HL-60/S4 treated with phorbol 12-myristate 13-acetate at 8.2 ng/mL for 4 days and 3 days (cell line): Measurements from ENCODE around the gene EEA1.

Source experiments
- in situ Hi-C: fragments of 300-500 bp; cut with MboI; formaldehyde crosslinking; loops from 2 replicates; pipeline ENCODE4 v1.15.0; 2022; ENCODE audit warnings: low sequenced_read_pairs

The EEA1 gene

DNA sequence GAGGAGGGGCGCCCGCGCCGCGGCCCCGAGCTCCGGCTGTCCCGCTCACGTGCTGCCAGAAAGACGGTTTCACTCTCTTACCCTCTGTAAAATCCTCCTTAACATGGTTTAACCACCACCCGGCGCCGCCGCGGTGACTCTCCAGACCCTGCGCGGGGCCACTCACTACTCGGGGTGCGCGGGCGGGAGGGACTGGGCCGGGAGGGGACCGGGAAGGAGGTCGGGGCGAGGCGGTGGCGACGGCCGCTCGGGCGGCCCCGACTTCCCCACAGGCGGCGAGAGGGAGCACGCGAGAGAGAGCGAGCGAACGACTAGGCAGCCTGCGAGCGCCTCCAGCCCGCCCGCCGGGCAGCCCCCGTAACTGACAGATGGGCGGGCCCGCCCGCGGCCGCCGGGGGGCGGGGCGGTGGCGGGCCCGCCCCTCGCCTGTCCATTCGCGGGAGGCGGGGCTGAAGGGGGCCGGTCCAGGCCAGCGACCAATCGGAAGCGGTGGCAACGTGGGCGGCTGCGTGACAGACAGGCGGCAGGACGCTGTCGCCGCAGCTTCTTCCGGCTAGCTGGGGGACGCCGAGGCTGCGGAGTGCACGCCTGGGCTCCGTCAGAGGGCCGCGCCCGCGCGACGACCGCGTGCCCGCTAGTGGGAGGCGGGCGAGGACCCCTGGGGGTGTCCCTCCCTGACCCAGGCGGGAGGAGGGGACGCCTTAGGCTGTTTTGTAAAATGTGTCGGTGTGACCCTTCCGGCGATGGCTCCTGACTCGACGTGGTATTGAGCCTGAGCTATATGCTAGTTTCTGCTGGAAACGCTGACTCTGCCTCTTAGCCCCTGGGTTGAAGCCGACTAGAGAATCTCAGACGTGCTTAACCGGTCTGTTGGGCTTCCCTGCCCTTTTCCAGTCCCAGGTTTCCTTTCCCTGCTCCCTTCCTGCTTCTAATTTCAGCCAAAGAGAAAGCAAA, at the start of gene EEA1:
Gene EEA1 (minus strand): TSS at position 334 of the 954 bp plus-strand sequence. CDS start 229 bp downstream, at position 105.
- in situ Hi-C loops: no loop called here

DNA sequence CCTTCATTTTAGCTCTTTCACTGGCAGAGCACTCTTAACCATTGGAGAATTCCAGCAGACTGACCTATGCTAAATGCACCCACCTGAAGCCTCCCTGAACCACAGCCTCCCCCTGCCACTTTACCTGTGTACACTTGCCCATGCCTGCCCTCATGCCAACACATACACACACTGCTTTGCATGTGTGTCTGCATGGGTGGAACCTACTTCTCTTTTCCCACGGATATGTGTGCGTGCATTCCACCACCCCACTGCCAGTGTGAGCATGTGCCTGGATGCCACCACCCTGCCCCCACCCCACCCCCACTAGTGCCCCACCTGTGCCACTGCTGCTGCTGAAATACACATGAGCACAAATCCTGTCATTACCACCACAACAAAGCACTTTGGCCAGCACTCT, 49.5 kb upstream of the EEA1 start:
- in situ Hi-C loops: loop anchor here (25.0 kb wide), 1 partner anchor 434 kb away; no protein-coding TSS in a partner anchor

DNA sequence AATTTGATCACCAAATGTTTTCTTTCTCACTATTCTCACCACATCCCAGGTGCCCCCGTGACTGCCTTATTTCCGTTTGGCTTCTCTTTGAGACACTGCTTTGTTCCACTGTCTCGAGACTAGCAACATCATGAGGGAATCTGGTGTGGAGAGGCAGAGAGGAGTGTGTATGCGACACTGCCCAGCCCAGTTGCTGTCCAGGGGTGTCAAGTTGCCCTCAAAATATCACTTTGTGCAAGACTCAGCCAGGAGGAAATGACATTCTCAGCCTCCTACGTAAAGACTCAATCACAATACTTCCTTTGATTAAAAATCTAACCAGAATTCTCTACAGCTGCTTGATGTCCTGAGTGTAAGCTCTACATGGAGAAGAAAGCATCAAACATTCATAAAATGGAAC, 48.2 kb upstream of the EEA1 start:
- in situ Hi-C loops: loop anchor here (25.0 kb wide), 1 partner anchor 435 kb away; no protein-coding TSS in a partner anchor

DNA sequence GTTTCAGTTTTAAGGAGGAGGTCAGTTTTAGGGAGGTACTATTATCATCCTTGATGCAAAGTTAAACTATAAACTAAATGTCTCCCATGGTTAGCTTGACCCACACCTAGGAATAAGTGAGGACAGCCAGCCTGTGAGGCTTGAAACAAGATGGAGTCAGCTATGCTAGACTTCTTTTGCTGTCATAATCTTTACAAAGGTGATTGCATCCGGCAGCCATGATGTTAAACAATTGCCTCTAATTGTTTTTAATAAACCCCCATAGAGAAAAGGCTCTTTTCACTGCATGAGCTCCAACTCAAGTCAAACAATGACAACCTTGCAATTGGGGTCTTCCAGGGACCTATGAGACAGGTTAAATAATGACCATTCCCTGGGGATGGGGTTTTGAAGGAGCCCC, 45.7 kb upstream of the EEA1 start:
- in situ Hi-C loops: loop anchor here (25.0 kb wide), 2 partner anchors 438 to 1113 kb away; no protein-coding TSS in a partner anchor

DNA sequence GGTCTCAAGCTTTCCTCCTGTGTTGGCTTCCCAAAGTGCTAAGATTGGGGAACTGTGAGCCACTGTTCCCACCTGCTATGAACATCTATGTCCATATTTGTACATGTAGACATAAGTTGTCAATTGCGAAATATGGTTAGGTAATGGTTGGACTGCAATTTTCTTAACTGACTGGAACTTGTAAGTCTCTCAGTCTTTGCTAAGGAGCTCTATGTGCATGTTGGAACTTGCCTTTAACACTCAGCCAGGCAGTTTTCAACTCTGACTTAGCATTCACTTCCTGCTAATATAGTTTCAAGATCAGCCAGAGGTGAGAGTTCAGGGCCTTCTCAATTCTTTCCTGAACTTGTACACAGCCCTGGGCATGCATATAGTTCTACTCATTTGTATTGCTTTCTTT, 44.5 kb upstream of the EEA1 start:
- in situ Hi-C loops: loop anchor here (25.0 kb wide), 1 partner anchor 1114 kb away; no protein-coding TSS in a partner anchor

DNA sequence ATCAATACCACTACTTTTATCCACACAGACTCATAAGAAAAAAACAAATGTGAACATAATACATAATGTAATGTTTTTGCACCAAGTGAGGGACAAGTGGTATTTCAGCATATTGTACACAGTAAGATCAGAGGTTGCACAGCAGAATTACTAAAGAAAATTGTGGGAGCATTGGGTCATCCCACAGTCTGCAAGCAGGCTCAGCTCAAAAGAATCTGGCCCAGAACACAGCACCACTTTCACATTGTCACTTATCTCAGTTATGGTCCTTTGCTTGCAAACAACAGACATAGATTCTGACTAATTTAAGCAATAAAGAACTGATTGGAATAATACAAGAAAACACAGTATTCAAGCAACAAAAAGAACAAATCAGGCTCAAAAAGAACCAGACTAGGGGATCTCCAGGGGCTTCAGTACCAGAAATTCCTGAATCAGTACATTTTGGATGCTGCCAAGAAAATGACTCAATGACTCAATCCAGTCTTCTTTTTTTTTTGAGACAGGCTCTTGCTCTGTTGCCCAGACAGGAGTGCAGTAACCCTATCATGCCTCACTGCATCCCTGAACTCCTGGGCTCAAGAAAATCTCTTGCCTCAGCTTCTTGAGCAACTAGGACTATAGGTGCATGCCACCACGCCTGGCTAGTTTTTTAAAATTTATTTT, 42.9 kb upstream of the EEA1 start:
- in situ Hi-C loops: loop anchor here (25.0 kb wide), 1 partner anchor 1115 kb away; no protein-coding TSS in a partner anchor

DNA sequence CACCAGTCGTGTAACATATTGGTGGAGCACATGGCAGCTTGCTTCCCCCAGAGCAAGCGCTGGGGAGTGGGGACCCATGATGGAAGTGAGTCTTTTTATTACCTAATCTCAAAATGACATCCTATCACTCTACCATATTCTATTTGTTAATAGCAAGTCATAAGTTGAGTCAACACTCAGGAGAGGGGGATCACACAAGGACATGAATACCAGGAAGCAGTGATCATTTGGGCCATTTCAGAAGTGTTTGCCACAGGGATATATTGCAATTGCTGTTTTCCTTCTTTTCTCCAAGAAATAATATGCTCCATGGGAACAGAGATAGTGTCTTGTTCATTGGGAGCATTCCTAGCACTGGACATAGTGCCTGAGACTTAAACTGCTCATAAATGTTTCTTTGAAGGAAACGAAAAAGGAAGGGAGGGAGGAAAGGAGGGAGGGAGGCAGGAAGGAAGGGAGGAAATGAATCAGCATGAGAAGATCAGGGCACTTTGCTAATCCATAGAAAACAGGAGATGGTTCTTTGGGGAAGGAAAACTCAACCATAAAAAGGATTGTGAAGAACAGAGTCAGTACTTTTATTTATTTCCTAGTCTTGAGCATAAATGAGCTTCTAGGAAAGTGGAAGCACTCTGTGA, 39.2 kb upstream of the EEA1 start:
- in situ Hi-C loops: loop anchor here (25.0 kb wide), 1 partner anchor 1119 kb away; no protein-coding TSS in a partner anchor

DNA sequence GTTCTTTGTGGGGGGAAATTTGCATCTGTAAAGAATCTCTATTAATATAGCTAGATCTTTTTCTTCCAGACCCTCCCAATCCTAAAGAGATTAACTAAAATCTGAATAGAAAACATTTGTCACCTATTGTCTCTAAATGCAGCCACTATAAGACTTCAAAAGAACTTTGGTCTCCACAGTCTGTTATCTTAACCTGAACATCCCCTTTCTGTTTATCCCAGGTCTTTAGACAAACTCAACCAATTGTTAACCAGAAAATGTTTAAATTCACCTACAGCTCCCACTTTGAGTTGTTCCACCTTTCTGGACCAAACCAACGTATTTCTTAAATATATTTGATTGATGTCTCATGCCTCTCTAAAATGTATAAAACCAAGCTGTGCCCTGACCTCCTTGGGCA, 35.3 kb upstream of the EEA1 start:
- in situ Hi-C loops: loop anchor here (25.0 kb wide), 1 partner anchor 1123 kb away; no protein-coding TSS in a partner anchor

DNA sequence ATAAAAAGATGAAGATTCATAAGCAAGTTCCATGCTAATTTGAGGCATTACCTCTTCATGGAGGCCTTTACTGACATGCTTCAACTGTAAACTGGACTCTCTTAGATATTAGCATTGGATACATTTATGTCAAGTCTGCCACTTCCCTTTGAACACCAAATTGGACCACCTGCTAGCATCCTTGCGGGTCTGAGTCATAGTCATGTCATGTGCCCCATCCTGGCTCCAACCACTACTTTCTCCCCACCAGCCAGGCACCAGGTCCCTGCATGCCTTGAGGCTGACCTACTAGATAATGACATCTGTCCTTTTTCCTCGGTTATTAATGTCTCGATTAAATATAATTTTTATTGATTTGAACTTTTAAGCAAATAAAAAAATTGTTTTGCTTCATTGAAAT, 32.9 kb upstream of the EEA1 start:
- in situ Hi-C loops: loop anchor here (25.0 kb wide), 1 partner anchor 1125 kb away; no protein-coding TSS in a partner anchor

DNA sequence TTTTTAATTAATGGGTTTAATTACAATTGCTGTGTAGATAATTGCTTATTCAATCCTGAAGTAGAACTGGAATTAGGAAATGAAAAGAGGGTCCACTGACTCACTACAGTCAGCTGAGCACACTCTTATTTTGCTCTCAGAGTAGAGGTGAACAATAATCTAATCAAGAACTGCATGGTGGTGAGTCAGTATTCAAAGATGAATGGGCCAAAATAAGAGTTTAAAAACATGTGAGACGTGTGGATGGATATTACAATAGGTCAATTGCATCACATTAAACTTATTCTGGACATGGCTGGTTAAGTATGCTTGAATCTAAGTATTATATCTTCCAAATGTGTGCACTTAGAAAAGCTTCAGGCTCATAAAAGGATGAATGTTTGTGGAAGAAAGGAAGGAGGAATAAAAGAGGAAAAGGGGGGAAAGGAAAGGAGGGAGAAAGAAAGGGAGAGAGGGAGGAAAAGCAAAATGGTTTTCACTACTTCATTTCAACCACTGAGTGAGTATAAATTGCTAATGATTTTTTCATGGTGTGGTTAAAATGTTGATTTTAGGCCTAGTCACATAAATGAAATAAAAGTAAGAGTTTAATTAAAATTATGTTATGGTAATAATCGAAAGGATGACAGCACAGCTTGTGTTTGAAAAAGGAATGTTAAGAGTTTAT, 27.0 kb upstream of the EEA1 start:
- in situ Hi-C loops: loop anchor here (25.0 kb wide), 1 partner anchor 1131 kb away; no protein-coding TSS in a partner anchor

DNA sequence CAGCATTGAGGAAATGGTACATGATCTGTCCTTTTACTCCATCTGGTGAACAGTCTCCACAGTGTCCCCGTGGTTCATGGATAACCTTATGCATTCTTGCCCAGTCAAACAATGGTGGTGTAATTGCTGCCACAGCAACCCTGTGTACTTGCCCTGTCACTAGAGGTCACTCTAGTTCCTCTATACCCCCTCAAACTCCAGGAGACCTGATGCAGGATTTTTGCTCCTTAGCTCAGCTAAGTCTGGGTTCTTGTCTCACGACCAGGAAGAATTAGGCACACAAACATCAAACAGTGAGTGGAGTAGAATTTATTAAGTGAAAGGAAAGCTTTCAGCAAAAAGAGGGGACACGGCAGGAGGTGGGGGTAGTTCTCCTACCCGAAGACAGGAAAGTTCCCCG, 24.7 kb upstream of the EEA1 start:
- in situ Hi-C loops: loop anchor here (25.0 kb wide), 1 partner anchor 1134 kb away; no protein-coding TSS in a partner anchor

DNA sequence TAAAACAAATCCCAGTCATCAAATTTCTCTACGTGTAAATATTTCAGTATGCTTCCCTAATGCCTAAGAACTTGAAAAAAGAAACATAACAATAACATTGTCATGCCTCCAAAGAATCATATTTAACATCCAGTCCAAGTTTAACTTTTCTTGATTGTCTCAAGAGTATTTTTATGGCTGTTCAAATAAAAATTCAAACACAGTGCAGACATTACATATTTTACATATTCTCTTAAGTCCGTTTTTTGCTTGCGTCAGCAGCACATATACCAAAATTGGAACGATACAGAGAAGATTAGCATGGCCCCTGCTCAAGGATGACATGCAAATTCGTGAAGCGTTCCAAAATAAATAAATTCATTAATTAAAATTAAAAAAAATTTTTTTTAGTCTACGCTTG, 23.3 kb upstream of the EEA1 start:
- in situ Hi-C loops: loop anchor here (25.0 kb wide), 1 partner anchor 1135 kb away; no protein-coding TSS in a partner anchor

DNA sequence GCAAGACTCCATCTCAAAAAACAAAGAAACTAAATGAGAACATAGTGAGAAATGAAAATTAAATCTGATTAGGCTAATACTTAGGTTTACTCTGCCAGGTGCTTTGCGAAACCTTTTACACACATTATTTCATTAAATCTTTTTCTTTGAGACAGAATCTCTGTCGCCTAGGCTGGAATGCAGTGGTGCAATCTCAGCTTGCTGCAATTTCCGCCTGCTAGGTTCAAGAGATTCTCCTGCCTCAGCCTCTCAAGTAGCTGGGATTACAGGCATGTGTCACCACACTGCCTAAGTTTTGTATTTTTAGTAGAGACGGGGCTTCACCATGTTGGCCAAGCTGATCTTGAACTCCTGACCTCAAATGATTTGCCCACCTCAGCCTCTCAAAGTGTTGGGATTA, 21.9 kb upstream of the EEA1 start:
- in situ Hi-C loops: loop anchor here (25.0 kb wide), 1 partner anchor 1136 kb away; no protein-coding TSS in a partner anchor

DNA sequence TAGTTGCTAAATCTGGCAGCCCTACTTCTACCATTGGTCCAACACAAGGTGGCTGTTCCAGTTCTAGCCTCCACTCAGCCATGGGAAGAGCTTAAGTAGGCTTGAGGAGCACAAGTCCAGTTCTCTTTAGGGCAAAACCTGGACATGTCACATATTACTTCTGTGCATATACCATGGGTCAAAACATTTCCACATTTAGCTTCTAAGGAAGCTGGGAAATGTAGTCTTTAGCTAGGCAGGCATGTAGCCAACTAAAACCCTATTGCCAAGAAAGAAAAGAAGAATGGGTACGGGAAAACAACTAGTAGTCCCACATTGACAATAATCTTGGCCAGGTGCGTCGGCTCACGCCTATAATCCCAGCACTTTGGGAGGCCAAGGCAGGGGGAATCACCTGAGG, 20.9 kb upstream of the EEA1 start:
- in situ Hi-C loops: loop anchor here (25.0 kb wide), 1 partner anchor 1137 kb away; no protein-coding TSS in a partner anchor

DNA sequence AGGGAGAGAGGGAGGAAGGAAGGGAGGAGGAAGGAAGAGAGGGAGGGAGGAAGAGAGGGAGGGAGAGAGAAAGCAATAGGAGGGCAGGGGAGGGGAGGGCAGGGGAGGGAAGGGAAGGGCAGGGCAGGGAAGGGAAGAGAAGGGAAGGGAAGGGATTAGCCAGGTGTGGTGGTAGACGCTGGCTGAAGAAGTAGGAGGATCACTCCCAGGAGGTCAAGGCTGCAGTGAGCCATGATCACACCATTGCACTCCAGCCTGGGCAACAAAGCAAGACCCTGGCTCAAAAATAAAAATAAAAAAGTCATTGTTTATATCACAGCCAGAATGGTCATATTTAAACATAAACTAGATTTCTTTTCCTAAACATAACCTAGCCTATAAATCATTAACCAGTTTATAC, 20.4 kb upstream of the EEA1 start:
- in situ Hi-C loops: no loop called here

DNA sequence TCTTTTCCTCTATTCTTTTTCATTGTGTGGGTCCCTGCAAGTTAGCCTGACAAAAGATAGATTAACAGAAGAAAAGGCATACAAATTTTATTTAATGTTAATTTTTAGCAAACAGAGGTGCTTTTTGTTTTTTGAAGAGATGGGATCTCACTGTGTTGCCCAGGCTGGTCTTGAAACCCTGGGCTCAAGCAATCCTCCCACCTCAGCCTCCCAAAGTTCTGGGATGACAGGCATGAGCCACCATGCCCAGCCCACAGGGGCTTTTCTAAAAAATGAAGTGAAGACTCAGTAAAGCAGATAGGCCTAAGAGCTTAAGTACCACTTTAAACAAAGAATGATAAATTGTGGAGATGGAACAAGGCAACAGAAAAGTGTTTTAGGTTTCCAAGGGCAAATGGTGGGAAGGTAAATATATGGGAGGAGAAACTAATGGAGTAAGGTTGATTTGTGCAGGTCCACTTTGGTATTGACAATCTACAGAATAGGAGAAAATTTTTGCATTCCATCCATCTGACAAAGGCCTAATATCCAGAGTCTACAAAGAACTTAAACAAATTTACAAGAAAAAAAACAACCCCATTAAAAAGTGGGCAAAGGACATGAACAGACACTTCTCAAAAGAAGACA, 18.6 kb upstream of the EEA1 start:
- in situ Hi-C loops: no loop called here

DNA sequence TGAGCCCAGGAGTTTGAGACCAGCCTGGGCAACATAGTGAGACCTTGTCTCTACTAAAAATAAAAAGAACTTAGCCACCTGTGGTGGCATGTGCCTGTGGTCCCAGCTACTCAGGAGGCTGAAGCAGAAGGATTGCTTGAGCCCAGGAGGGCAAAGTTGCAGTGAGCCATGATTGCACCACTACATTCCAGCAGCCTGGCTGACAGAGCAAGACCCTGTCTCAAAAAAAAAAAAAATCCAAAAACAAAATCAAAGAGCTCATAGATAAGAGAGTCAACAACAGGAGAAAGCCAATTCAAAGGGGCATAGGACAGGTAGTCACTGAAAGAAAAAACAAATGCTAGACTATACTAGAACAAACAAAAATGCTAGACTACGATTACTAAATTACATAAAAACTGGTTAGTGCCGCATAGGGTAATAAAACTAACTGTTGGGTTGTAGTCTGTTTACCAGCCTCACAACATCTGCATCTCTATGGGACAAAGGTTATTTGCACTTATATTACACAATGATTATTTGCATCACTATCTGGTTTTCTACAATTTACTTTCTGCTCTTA, 16.6 kb upstream of the EEA1 start:
- in situ Hi-C loops: no loop called here

DNA sequence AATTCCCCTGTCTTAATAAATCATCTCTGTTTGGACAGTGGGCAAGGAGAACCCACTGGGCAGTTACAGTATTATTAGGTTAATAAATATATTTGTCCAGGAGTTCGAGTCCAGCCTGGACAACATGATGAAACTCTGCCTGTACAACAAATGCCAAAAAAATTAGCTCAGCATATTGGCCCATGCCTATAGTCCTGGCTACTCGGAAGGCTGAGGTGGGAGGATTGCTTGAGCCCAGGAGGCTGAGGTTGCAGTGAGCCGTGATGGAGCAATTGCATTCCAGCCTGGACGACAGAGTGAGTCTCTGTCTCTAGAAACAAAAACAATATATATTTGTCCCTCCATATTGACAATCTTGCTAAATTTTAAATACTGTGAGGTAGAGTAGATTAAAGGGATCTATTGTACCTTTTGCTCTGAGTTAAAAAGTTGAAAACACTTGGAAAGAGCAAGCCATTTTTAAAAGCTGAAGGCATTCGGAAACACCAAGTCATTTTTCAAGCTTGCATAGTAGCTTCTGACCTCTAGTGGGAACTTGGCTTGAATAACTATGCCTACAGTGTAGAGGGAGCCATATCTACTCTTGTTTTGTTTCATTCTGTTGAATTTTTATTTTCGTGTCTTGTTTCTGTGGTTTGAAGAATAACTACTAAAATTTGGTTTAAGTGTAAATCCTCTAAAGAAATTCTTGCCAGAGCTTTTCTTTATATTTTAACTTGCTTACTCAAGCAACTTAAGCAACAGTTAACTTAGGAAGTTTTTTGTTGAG, 14.6 kb upstream of the EEA1 start:
- in situ Hi-C loops: no loop called here

DNA sequence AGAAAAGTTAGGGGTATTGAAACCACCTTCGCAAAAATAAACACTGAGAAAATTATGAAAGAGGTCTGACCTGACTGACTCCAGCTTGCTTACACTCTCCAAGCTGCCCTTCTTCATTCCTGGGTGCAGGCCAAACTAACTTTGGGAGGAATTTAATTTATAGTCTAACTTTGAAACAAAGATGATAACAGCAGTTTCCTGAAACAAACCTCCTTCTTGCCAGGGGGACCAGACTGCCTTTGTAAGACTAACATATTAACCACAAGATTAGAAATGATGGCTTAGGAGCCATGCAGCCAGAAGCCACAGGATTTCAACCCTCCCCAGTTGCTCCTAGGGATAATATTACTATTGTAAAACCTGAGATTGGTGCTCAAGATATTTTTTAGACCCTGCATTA, 13.8 kb upstream of the EEA1 start:
- in situ Hi-C loops: no loop called here
